CD4-positive, alpha-beta memory T cell (primary cell): Measurements from ENCODE around the gene IFIT5. TPM values are rescaled to one million over a fixed set of nuclear protein-coding genes. Genes with fewer than 3 reads are reported as not detected.

Experiments
- CTCF ChIA-PET: fragments of 350-600 bp; sonication (Branson Sonifier 250); formaldehyde crosslinking; loops from one replicate; lab custom pipeline; 2021; ENCODE audit warnings: inconsistent platforms; ENCODE audit not compliant: partially characterized antibody; lab: Charles Lee
- POLR2A ChIA-PET: fragments of 350-600 bp; sonication (Branson Sonifier 250); formaldehyde crosslinking; loops from one replicate; lab custom pipeline; 2021; ENCODE audit not compliant: partially characterized antibody; lab: Charles Lee
- DNase-seq, 5 donors: peaks; one replicate each; pipeline versions ENCODE4 v3.0.0 to v3.0.0-alpha.2; 2020 to 2022; ENCODE audit warnings: mixed read lengths in 1 of 5
- H3K27ac ChIP-seq: one replicate; pipeline ENCODE4 v1.7.0; 2013; ENCODE audit warnings: low read depth, low read length
- H3K27me3 ChIP-seq: 2 replicates; pipeline ENCODE4 v1.7.0; 2013; ENCODE audit warnings: mild to moderate bottlenecking, low read length, moderate library complexity; ENCODE audit not compliant: insufficient read depth
- H3K36me3 ChIP-seq: 2 replicates; pipeline ENCODE4 v1.7.0; 2013; ENCODE audit warnings: mild to moderate bottlenecking, low read length, moderate library complexity; ENCODE audit not compliant: insufficient read depth
- H3K4me1 ChIP-seq: 2 replicates; pipeline ENCODE4 v1.7.0; 2013; ENCODE audit warnings: mild to moderate bottlenecking, low read length, moderate library complexity; ENCODE audit not compliant: insufficient read depth
- H3K4me3 ChIP-seq, 2 donors: one replicate each; pipeline ENCODE4 v1.7.0; 2013; ENCODE audit warnings: low read length in 2 of 2, mild to moderate bottlenecking in 1 of 2
- H3K9me3 ChIP-seq, 2 donors: one replicate each; pipeline ENCODE4 v1.7.0; 2013; ENCODE audit warnings: low read length in 2 of 2, control low read depth in 1 of 2; ENCODE audit not compliant: control insufficient read depth in 1 of 2
- H3K27ac Mint-ChIP-seq, 7 donors: one replicate each; pipeline ENCODE4 v1.8.0; 2020 to 2021; ENCODE audit warnings: mixed read lengths in 7 of 7, mild to moderate bottlenecking in 6 of 7, inconsistent platforms in 3 of 7, moderate library complexity in 3 of 7
- H3K27me3 Mint-ChIP-seq, 2 donors: one replicate each; pipeline ENCODE4 v1.8.0; 2020 to 2021; ENCODE audit warnings: mixed read lengths in 2 of 2
- H3K36me3 Mint-ChIP-seq, 2 donors: one replicate each; pipeline ENCODE4 v1.8.0; 2020 to 2021; ENCODE audit warnings: mixed read lengths in 2 of 2, inconsistent platforms in 1 of 2, mild to moderate bottlenecking in 1 of 2
- H3K4me1 Mint-ChIP-seq, 4 donors: one replicate each; pipeline ENCODE4 v1.8.0; 2020 to 2021; ENCODE audit warnings: mixed read lengths in 4 of 4, mild to moderate bottlenecking in 1 of 4
- H3K4me3 Mint-ChIP-seq, 8 donors: one replicate each; pipeline ENCODE4 v1.8.0; 2020 to 2021; ENCODE audit warnings: mixed read lengths in 8 of 8, mild to moderate bottlenecking in 7 of 8, moderate library complexity in 6 of 8, inconsistent platforms in 3 of 8
- H3K9me3 Mint-ChIP-seq, 8 donors: one replicate each; pipeline ENCODE4 v1.8.0; 2020 to 2021; ENCODE audit warnings: mixed read lengths in 8 of 8, mild to moderate bottlenecking in 5 of 8, inconsistent platforms in 3 of 8, moderate library complexity in 1 of 8
- intact Hi-C: fragments of 100-400 bp; cut with micrococcal nuclease; formaldehyde crosslinking; loops from one replicate; pipeline ENCODE4 v1.15.1; 2023
- polyA plus RNA-seq, 2 donors: library from polyadenylated mRNA; unstranded; fragments of 300-500 nt; fragmentation: Illumina TruSeq; gene quantifications; one replicate each; pipeline ENCODE4 v1.2.3, GENCODE V29; 2021
- total RNA-seq, 2 experiments: library from RNA; stranded (reverse); gene quantifications; one replicate each; pipeline ENCODE4 v1.2.3, GENCODE V29; 2021

The IFIT5 gene
- total and polyA plus RNA-seq, 4 experiments from 2014 or later: 12.2 to 25.6 (median 19.1) TPM

GRCh38 chr10:89393898-89394297, 20.5 kb upstream of the IFIT5 start:
- ChIA-PET POLR2A (interaction anchor here (2.7 to 3.6 kb wide), 2 partner anchors 20 to 92 kb away, joined by 23 to 59 read pairs; partner anchors contain the start of genes IFIT2 and IFIT5), CTCF (interaction anchor here (2.5 to 3.3 kb wide), 2 partner anchors 19 to 24 kb away, joined by 6 to 27 read pairs; partner anchors contain the start of gene IFIT5)
- no peaks in the 10 kb centered on the region for H3K9me3 Mint-ChIP-seq
- intact Hi-C loops: no loop called here
- H3K9me3 ChIP-seq: no peaks in the 10 kb centered on the region
- H3K27me3 ChIP-seq: no peaks in the 10 kb centered on the region
- H3K27me3 Mint-ChIP-seq: no peaks in the 10 kb centered on the region
- no peak overlapping the region for H3K4me3 ChIP-seq
- H3K4me3 Mint-ChIP-seq: peak overlapping the region in 7 of 8 donors; percentile 11 to 94 (median 51)
- H3K4me1 ChIP-seq: peaks cover 37% of the 10 kb centered on the region
- H3K27ac ChIP-seq: no peak overlapping the region
- H3K4me1 Mint-ChIP-seq: peaks cover 13 to 43% (median 33%) of the 10 kb centered on the region in 4 donors
- H3K36me3 Mint-ChIP-seq: peaks cover 0 to 1% of the 10 kb centered on the region in 2 donors
- no peaks in the 10 kb centered on the region for H3K36me3 ChIP-seq
- peak overlapping the region in 1 of 7 donors; percentile 81 for H3K27ac Mint-ChIP-seq
- DNase-seq: no peak

- Mint-ChIP-seq H3K36me3 (peaks cover 4 to 9% of the 10 kb centered on the region in 2 donors), H3K27ac (peak overlapping the region in 4 of 7 donors; percentile 31 to 74 (median 46)), H3K9me3 (no peaks in the 10 kb centered on the region), H3K4me1 (peaks cover 14 to 48% (median 37%) of the 10 kb centered on the region in 4 donors), H3K27me3 (no peaks in the 10 kb centered on the region), H3K4me3 (peak overlapping the region in 4 of 8 donors; percentile 22 to 52 (median 44))
- intact Hi-C loops: no loop called here
- no peak overlapping the region for H3K27ac ChIP-seq
- no peaks in the 10 kb centered on the region for H3K36me3 ChIP-seq
- ChIA-PET POLR2A (no interaction called here), CTCF (no interaction called here)
- no peak overlapping the region for H3K4me3 ChIP-seq
- H3K9me3 ChIP-seq: no peaks in the 10 kb centered on the region
- H3K27me3 ChIP-seq: no peaks in the 10 kb centered on the region
- H3K4me1 ChIP-seq: peaks cover 37% of the 10 kb centered on the region
- DNase-seq: no peak
Observed at GRCh38 chr10:89395141-89395540, 19.2 kb upstream of the IFIT5 start.

GRCh38 chr10:89398003-89398749, 16.2 kb upstream of the IFIT5 start:
- Mint-ChIP-seq H3K4me3 (no peak overlapping the region), H3K27ac (no peak overlapping the region), H3K4me1 (peaks cover 8 to 37% (median 29%) of the 10 kb centered on the region in 4 donors), H3K9me3 (no peaks in the 10 kb centered on the region), H3K36me3 (peaks cover 11 to 21% of the 10 kb centered on the region in 2 donors), H3K27me3 (no peaks in the 10 kb centered on the region)
- Histone ChIP-seq H3K4me1 (peaks cover 26% of the 10 kb centered on the region), H3K27ac (no peak overlapping the region), H3K4me3 (no peak overlapping the region), H3K36me3 (no peaks in the 10 kb centered on the region), H3K27me3 (no peaks in the 10 kb centered on the region), H3K9me3 (no peaks in the 10 kb centered on the region)
- no peak for DNase-seq
- CTCF ChIA-PET: no interaction called here
- intact Hi-C loops: no loop called here
- POLR2A ChIA-PET: no interaction called here

GRCh38 chr10:89399956-89400355, 14.4 kb upstream of the IFIT5 start:
- Histone ChIP-seq H3K4me1 (peaks cover 12% of the 10 kb centered on the region), H3K9me3 (no peaks in the 10 kb centered on the region), H3K27me3 (no peaks in the 10 kb centered on the region), H3K36me3 (no peaks in the 10 kb centered on the region), H3K4me3 (no peak overlapping the region), H3K27ac (no peak overlapping the region)
- ChIA-PET POLR2A (interaction anchor here (0.8 to 2.6 kb wide), 2 partner anchors 10 to 15 kb away, joined by 4 to 12 read pairs; partner anchors contain the start of gene IFIT5), CTCF (interaction anchor here (0.6 to 1.2 kb wide), 3 partner anchors 11 to 30 kb away, joined by 3 to 4 read pairs (median 3); no protein-coding TSS in a partner anchor)
- H3K9me3 Mint-ChIP-seq: no peaks in the 10 kb centered on the region
- peaks cover 20 to 31% of the 10 kb centered on the region in 2 donors for H3K36me3 Mint-ChIP-seq
- no peaks in the 10 kb centered on the region for H3K27me3 Mint-ChIP-seq
- no peak overlapping the region for H3K27ac Mint-ChIP-seq
- intact Hi-C loops: no loop called here
- no peak for DNase-seq
- peaks cover 3 to 33% (median 19%) of the 10 kb centered on the region in 4 donors for H3K4me1 Mint-ChIP-seq
- H3K4me3 Mint-ChIP-seq: no peak overlapping the region

GRCh38 chr10:89403043-89403442, 11.3 kb upstream of the IFIT5 start:
- CTCF ChIA-PET: interaction anchor here (1.1 to 2.5 kb wide), 4 partner anchors 10 to 16 kb away, joined by 3 to 10 read pairs (median 4); partner anchors contain the start of genes IFIT1 and IFIT5

GRCh38 chr10:89404104-89405047, 10.0 kb upstream of the IFIT5 start:
- peaks cover 18 to 48% of the 10 kb centered on the region in 2 donors for H3K36me3 Mint-ChIP-seq
- peak overlapping the region in 1 of 7 donors; percentile 51 for H3K27ac Mint-ChIP-seq
- no peaks in the 10 kb centered on the region for H3K4me1 ChIP-seq
- H3K9me3 Mint-ChIP-seq: peaks cover 0 to 3% (median 0%) of the 10 kb centered on the region in 8 donors
- DNase-seq: no peak
- POLR2A ChIA-PET: interaction anchor here (1.5 to 2.6 kb wide), 2 partner anchors 10 to 12 kb away, joined by 4 to 11 read pairs; partner anchors contain the start of genes IFIT1 and IFIT5
- H3K4me1 Mint-ChIP-seq: peaks cover 3 to 14% (median 6%) of the 10 kb centered on the region in 4 donors
- H3K9me3 ChIP-seq: no peaks in the 10 kb centered on the region
- no peak overlapping the region for H3K4me3 Mint-ChIP-seq
- H3K4me3 ChIP-seq: no peak overlapping the region
- no peaks in the 10 kb centered on the region for H3K36me3 ChIP-seq
- CTCF ChIA-PET: interaction anchor here (1.1 to 2.5 kb wide), 3 partner anchors 10 to 15 kb away, joined by 3 to 10 read pairs (median 4); partner anchors contain the start of genes IFIT1 and IFIT5
- no peaks in the 10 kb centered on the region for H3K27me3 ChIP-seq
- H3K27me3 Mint-ChIP-seq: no peaks in the 10 kb centered on the region
- intact Hi-C loops: no loop called here
- no peak overlapping the region for H3K27ac ChIP-seq

More at GRCh38 chr10:89403043-89403442, 11.3 kb upstream of the IFIT5 start:
- Mint-ChIP-seq H3K36me3 (peaks cover 20 to 42% of the 10 kb centered on the region in 2 donors), H3K4me3 (no peak overlapping the region), H3K27me3 (no peaks in the 10 kb centered on the region), H3K9me3 (peaks cover 0 to 3% (median 0%) of the 10 kb centered on the region in 8 donors), H3K4me1 (peaks cover 3 to 18% (median 7%) of the 10 kb centered on the region in 4 donors), H3K27ac (peak overlapping the region in 2 of 7 donors; percentile 22 to 23)
- H3K4me3 ChIP-seq: no peak overlapping the region
- no peak overlapping the region for H3K27ac ChIP-seq
- POLR2A ChIA-PET: interaction anchor here (1.5 to 2.6 kb wide), 2 partner anchors 11 kb away, joined by 4 to 11 read pairs; partner anchors contain the start of genes IFIT1 and IFIT5
- intact Hi-C loops: no loop called here
- no peak for DNase-seq
- H3K27me3 ChIP-seq: no peaks in the 10 kb centered on the region
- no peaks in the 10 kb centered on the region for H3K36me3 ChIP-seq
- no peaks in the 10 kb centered on the region for H3K9me3 ChIP-seq
- H3K4me1 ChIP-seq: peaks cover 5% of the 10 kb centered on the region
